ENCODE results near the gene TBC1D5. TPM values are rescaled to one million over a fixed set of nuclear protein-coding genes. Genes with fewer than 3 reads are reported as not detected.

The TBC1D5 gene
- total and polyA plus RNA-seq, 2 of the 4 experiments (the other 2 are of a cell fraction), result 16.4 to 57.0 TPM

DNA sequence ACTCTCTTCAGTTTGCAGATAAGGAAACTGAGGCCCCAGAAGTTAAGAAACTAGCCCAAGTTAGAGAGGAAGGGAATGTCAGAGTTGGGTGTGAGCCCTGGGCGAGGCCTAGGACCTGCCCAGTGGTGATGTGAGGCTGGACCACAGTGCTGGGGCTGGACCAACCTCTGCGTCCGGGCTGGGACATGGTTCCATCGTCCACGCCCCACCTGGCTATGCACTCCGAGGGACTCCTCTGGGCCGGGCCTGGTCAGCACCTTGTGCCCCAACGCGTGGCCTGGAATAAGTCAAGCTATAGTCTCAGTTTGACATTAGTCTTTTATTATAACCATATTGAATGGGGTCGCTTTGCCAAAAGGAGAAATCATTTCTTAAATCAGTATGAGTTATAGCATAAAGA lies 585.6 kb downstream of the TBC1D5 start:
- dilution Hi-C loops (cut with HindIII; ENCODE audit: low sequenced_read_pairs, unreplicated experiment), result no loop called here
- Histone ChIP-seq H2AFZ (replicated peaks; ENCODE audit: low read length, poor library complexity) (no peak overlapping the region), H3K27ac (ENCODE audit: insufficient read depth, low read length) (no peak overlapping the region), H3K27me3 (ENCODE audit: control insufficient read depth, insufficient read depth, low read length) (no peaks in the 10 kb centered on the region), H3K9me1 (ENCODE audit: insufficient read depth, low read length) (peaks cover 10% of the 10 kb centered on the region), H3K9ac (ENCODE audit: low read depth, low read length) (no peak overlapping the region), H4K20me1 (ENCODE audit: insufficient read depth, low read length) (0 out of 2 replicates have a peak, but pooled peaks cover 2% of the 10 kb centered on the region), H2BK5ac (ENCODE audit: low read depth, low read length, poor library complexity, severe bottlenecking) (no peak overlapping the region), H3K4ac (ENCODE audit: low read depth, low read length) (no peak overlapping the region), H2AK5ac (ENCODE audit: low read depth, low read length) (no peak overlapping the region), H4K91ac (ENCODE audit: insufficient read depth, low read depth, low read length) (no peak overlapping the region), H3K4me2 (ENCODE audit: low read depth, low read length) (no peak overlapping the region), H3K9me3 (ENCODE audit: control insufficient read depth, insufficient read depth, low read length) (peaks cover 3% of the 10 kb centered on the region), H3K18ac (ENCODE audit: low read depth, low read length) (no peak overlapping the region), H2BK20ac (ENCODE audit: low read depth, low read length) (no peak overlapping the region), H3K23ac (ENCODE audit: low read depth, low read length) (no peak overlapping the region), H3K4me3 (ENCODE audit: insufficient read depth, low read depth, low read length) (no peak overlapping the region), H2BK15ac (ENCODE audit: low read depth, low read length) (no peak overlapping the region), H4K8ac (ENCODE audit: low read depth in 2 of 2, low read length in 2 of 2) (no peak overlapping the region), H3K14ac (replicated peaks; ENCODE audit: low read depth, low read length) (no peak overlapping the region), H2BK120ac (ENCODE audit: low read depth, low read length) (no peak overlapping the region), H2AK9ac (replicated peaks; ENCODE audit: low read depth, low read length, poor library complexity) (no peak overlapping the region), H3K36me3 (ENCODE audit: control insufficient read depth, insufficient read depth, low read length) (peaks cover 4% of the 10 kb centered on the region; the same call in 1 of the 2 replicates), H3K56ac (ENCODE audit: extremely low read depth, insufficient read depth, low read length) (no peak overlapping the region), H4K5ac (ENCODE audit: low read depth, low read length) (no peak overlapping the region), H3K79me1 (ENCODE audit: low read depth in 1 of 2, low read length in 2 of 2) (no peaks in the 10 kb centered on the region), H3K4me1 (ENCODE audit: control insufficient read depth, insufficient read depth, low read length) (0 out of 2 replicates have a peak, but pooled peaks cover 5% of the 10 kb centered on the region)
- intact Hi-C loops (cut with micrococcal nuclease), result no loop called here
- TF ChIP-seq MXI1 (IDR thresholded peaks at IDR 0.05; ENCODE audit: borderline replicate concordance, low read depth, low read length), result no peak
- no peak for TF ChIP-seq CEBPB (IDR thresholded peaks at IDR 0.05; ENCODE audit: low read depth, low read length)
- no peak for TF ChIP-seq FOS (IDR thresholded peaks at IDR 0.05; ENCODE audit: low read depth, low read length)
- no peak for TF ChIP-seq SMC3 (IDR thresholded peaks at IDR 0.05; ENCODE audit: low read depth, low read length)
- TF ChIP-seq, protein P1, sequence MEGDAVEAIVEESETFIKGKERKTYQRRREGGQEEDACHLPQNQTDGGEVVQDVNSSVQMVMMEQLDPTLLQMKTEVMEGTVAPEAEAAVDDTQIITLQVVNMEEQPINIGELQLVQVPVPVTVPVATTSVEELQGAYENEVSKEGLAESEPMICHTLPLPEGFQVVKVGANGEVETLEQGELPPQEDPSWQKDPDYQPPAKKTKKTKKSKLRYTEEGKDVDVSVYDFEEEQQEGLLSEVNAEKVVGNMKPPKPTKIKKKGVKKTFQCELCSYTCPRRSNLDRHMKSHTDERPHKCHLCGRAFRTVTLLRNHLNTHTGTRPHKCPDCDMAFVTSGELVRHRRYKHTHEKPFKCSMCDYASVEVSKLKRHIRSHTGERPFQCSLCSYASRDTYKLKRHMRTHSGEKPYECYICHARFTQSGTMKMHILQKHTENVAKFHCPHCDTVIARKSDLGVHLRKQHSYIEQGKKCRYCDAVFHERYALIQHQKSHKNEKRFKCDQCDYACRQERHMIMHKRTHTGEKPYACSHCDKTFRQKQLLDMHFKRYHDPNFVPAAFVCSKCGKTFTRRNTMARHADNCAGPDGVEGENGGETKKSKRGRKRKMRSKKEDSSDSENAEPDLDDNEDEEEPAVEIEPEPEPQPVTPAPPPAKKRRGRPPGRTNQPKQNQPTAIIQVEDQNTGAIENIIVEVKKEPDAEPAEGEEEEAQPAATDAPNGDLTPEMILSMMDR (conservative IDR thresholded peaks at IDR 0.05; ENCODE audit: low read depth, low read length), result no peak
- TF ChIP-seq, protein P2, sequence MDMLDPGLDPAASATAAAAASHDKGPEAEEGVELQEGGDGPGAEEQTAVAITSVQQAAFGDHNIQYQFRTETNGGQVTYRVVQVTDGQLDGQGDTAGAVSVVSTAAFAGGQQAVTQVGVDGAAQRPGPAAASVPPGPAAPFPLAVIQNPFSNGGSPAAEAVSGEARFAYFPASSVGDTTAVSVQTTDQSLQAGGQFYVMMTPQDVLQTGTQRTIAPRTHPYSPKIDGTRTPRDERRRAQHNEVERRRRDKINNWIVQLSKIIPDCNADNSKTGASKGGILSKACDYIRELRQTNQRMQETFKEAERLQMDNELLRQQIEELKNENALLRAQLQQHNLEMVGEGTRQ (IDR thresholded peaks at IDR 0.05; ENCODE audit: low read depth, low read length), result no peak
- TF ChIP-seq NFE2L2 (IDR thresholded peaks at IDR 0.05; ENCODE audit: low read depth, low read length), result no peak
- DNase-seq, result no peak
- in situ Hi-C loops (cut with MboI; ENCODE audit: low sequenced_read_pairs), result no loop called here
- no TSS peak for BruUV-seq (replicated peaks)
- ATAC-seq (ENCODE audit: low read depth), result no peak
- ChIA-PET CTCF (no interaction called here), POLR2A (ENCODE audit: unreplicated experiment) (no interaction called here)
- 100% methylated on average over 1 of the region's 10 CpGs; no CpG with 5 or more reads in 1 of the 2 experiments for WGBS, 2 experiments (ENCODE audit: extremely low coverage in 2 of 2, insufficient read length in 1 of 2)

All from IMR-90 (cell line).